ENCODE measurements around the gene DRICH1.
"Not testable (repeated sequence)": the region's sequence is repeated elsewhere in the genome, so short reads cannot be mapped to it uniquely, and the experiment has no call there.

DRICH1 gene

GRCh38 chr22:23646526-23646925 is 14.4 kb upstream of the DRICH1 start:
- not testable (repeated sequence) for DNase-seq

- DNase-seq: not testable (repeated sequence)
Measured at GRCh38 chr22:23640206-23640605, 8.1 kb upstream of the DRICH1 start.

- no peak for DNase-seq
Measured at GRCh38 chr22:23639661-23640060, 7.5 kb upstream of the DRICH1 start.

- DNase-seq: no peak
Measured at GRCh38 chr22:23638611-23639010, 6.5 kb upstream of the DRICH1 start.

- not testable (repeated sequence) for DNase-seq
Measured at GRCh38 chr22:23635291-23635690, 3.2 kb upstream of the DRICH1 start.

- not testable (repeated sequence) for DNase-seq
Measured at GRCh38 chr22:23628056-23628743, 3.9 kb downstream of the DRICH1 start.

- peak; percentile 2 for DNase-seq
Measured at GRCh38 chr22:23627401-23628055, 4.6 kb downstream of the DRICH1 start.

GRCh38 chr22:23626286-23626975 is 5.7 kb downstream of the DRICH1 start:
- no peak for DNase-seq

GRCh38 chr22:23622634-23623033 is 9.5 kb downstream of the DRICH1 start:
- no peak for DNase-seq

GRCh38 chr22:23621916-23622315 is 10.2 kb downstream of the DRICH1 start:
- DNase-seq: not testable (repeated sequence)

GRCh38 chr22:23621082-23621780 is 10.9 kb downstream of the DRICH1 start:
- no peak for DNase-seq

- DNase-seq: no peak
Measured at GRCh38 chr22:23613193-23613972, 18.7 kb downstream of the DRICH1 start.

- DNase-seq: no peak
Measured at GRCh38 chr22:23609983-23610781, 21.9 kb downstream of the DRICH1 start.

- DNase-seq: no peak
Measured at GRCh38 chr22:23608583-23608982, 23.5 kb downstream of the DRICH1 start.

- DNase-seq: no peak
Measured at GRCh38 chr22:23606204-23607131, 25.7 kb downstream of the DRICH1 start.

GRCh38 chr22:23604939-23605712 is 27.0 kb downstream of the DRICH1 start:
- DNase-seq: no peak

- DNase-seq: no peak
Measured at GRCh38 chr22:23603266-23603665, 28.9 kb downstream of the DRICH1 start.

GRCh38 chr22:23598805-23599518 is 33.2 kb downstream of the DRICH1 start:
- DNase-seq: no peak

Measured in NCI-H524 treated with DMSO at 0.1 percent for 48 hours (cell line).